Measurements from ENCODE around the gene ABCA2. TPM values are rescaled to one million over a fixed set of nuclear protein-coding genes. Genes with fewer than 3 reads are reported as not detected.

Gene ABCA2
- polyA plus RNA-seq, 1 donor = 16.5 TPM

DNA sequence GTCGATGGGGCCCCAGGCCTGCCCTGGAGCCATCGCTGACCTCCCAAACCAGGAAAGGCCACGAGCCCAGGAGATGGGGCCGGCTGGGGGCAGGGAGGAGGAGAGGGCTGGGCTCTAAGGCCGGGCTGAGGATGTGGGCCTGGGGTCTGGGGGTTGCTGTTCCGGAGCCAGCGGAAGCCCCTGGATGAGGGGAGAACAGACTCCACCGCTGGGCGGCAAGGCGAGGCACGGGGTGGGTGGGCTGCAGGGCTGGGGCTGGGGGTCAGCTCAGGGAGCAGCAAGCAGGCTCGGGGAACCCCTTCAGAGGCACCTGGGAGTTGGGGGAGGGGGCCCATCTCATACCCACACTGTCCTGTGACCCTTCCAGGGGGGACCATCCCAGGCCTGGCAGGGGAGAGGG is 64.3 kb downstream of the ABCA2 start:
- no peak for DNase-seq (ENCODE audit: low read depth)

DNA sequence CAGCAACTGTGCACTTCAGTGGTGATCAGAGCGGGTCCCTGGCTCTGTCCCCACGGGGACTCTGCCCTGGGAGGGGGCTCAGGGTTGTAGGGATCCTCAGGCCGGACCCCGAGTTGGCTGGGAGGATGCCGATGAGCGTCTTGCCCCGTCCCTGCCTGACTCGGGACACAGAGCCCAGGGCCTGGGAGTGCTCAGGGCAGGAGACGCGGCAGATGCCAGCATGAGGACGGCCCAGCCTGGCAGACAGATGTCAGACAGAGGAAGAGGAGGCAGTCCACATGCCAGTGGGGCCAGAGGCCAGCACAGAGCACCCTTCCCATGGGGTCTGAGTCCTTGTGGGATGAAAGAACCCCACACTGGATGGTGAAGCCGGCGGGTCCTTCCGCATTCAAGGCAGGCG is 64.7 kb downstream of the ABCA2 start:
- DNase-seq (ENCODE audit: low read depth) = no peak

DNA sequence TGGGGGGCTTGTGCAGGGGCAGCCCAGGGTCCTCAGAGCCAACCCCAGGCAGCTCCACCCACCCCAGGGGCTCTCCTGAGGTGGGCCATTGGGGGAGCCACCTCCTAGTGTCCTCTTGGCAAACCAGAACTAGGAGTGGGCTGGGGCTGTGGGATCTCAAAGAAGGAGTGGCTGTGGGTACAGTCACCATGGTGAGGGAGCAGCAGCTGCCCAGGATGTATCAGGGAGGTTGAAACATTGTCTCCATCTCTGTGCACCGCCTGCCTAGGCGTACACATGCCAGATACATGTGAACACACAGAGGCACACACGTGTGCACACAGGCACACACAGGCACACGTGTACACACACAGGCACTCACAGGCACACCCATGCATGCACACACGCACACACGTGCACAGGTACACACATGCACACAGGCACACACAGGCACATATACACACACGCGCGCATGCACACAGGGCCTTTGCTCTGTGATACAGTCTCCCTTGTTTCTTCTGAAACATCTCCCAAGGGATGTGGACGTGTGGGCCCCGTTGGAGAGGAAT is 65.3 kb downstream of the ABCA2 start:
- DNase-seq (ENCODE audit: low read depth) = no peak

DNA sequence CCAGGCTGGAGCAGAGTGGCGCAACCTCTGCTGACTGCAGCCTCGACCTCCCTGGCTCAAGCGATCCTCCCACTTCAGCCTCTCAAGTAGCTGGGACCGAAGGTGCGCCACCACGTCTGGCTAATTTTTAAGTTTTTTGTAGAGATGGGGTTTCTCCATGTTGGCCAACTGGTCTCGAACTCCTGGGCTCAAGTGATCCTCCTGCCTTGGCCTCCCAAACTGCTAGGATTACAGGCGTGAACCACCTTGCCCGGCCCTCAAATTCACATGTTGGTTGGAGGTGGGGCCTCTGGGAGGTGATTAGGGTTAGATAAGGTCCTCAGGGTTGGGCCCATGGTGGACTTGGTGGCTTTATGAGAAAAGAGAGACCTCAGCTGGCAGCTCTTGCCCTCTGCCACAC is 65.9 kb downstream of the ABCA2 start:
- DNase-seq (ENCODE audit: low read depth) = no peak

DNA sequence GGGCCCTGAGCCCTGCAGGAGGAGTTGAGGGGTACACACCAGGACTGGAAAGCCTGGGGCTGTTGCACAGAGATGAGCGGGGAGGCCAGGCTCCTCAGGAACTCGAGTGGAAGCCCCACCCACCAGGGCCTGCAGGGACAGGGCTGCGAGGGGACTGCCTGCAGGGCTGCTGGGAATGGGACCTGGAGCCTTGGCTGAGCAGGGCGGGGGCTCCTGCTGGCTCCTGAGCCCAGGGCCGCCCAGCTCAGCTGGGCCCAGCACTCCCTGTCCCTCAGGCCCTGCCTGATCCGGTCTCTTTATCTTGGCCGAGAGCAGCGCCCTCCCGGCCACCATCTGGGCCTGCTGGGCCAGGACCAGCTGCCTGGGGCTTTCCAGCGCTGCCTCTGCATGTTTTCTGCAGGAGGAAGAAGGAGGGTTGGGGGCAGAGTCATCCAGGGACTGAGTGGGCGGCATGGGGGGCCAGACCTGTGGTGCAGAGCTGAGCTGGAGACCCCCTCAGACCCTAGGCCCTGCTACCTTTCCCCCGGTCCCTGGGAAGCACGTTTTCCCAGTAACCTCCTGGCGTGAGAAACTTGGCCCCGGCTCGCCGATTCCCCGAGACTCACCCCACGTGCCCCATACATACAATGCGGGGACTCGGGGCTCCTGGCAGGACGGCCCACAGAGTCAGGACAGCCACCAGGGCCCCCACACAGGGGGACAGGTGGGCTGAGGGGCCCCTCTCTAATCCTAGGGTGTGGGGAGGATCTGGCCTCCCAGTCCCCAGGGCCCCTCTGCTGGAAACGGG is 66.6 kb downstream of the ABCA2 start:
- DNase-seq (ENCODE audit: low read depth) = no peak

DNA sequence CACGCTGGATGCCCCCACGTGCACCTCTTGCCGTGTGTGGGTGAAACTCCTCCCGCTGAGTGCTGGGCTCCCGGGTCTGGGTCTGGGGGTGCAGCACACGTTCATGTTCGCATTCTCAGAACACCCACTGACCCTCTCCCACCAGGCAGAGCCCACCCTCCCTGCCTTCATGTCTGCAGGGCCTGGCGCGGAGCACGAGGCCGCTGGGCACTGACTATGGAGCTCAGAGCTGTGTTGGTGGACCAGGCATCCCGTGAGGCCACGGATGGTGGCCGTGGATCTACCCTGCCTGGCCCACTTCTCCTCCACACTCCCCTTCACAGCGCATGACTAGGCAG is 67.1 kb downstream of the ABCA2 start:
- DNase-seq (ENCODE audit: low read depth) = no peak

DNA sequence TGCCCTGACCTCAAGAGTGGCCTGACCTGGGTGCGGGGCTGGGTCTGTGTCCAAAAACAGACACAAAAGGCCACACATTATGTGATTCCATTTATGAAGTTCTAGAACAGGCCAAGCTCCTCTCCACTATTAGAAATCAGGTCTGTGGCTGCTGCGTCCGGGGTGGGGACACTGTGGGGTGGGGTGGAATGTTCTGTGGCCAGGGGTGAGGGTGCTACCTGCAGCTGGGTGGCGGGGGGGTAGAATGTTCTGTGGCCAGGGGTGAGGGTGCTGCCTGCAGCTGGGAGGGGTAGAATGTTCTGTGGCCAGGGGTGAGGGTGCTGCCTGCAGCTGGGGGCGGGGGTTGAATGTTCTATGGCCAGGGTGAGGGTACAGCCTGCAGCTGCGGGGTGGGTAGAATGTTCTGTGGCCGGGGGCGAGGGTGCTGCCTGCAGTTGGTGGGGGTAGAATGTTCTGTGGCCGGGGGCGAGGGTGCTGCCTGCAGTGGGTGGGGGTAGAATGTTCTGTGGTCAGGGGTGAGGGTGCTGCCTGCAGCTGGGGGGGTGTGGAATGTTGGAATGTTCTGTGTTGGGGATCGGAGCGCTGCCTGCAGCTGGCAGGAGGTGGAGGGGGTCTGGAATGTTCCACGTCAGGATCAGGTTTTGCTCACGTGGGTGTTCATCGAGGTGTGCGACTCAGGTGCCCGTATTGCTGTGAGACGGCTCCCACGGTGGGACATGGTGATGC is 67.7 kb downstream of the ABCA2 start:
- no peak for DNase-seq (ENCODE audit: low read depth)

DNA sequence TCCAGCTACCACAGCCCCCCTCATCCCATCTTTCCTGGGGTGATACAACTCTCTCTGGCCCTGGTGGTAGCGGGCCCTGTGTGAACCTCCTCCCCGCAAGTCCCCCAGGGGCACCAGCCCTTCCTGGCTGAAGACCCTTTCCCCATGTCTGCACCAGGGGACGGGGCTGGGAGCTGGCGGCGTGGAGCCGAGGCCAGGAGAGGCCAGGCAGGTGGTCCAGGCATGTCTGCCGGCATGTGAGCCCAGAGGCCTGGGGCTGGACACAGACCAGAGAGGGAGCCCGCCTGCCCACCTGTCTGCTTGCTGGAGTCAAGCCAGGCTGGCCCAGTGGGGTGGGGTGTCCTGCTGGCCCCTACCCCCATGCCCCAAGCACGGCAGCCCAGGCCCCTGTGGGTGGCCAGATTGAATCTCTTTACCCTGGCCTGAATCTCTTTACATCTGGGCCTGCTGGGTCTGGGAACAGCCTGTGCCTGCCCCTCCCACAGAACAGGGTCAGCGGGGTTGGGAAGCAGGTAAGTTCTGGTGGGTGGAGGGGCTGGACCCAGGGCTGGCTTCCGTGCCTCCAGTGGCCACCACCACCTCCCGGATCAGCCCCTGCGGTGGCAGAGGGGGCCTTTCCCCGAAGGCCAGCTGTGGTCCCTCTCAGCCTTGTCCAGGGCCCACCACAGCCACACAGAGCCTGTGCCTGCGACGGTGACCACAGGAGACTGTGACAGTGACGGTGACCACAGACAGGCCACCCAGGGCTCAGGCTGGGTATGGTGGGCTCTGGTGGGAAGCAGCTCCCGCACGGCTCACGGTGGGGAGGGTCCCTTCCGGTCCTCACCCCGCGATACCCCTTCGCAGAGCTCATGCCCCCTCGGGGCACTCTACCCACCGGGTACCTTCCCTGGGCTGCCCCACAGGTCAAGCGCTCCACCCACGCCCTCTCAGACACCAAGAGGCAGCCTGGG is 68.9 kb downstream of the ABCA2 start:
- DNase-seq (ENCODE audit: low read depth) = no peak

DNA sequence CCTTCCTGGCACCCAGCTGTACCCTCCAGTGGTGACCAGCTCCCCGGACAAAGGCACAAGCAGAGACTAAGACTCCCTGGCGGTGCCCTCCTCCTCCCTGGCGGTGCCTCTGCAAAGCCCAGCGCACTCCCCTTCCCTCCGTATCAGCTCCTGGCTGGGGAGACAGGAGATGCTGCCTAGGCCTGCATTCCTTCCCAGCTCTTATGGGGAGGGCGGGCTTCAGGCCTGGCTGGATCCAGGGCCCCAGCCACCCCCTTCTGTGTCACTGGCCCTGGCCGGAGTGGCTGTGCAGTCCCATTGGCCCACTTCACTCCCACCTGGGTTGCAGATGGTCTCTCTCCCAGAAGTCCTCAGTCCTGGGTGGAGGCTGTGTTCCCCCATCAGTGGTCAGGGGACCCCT is 69.6 kb downstream of the ABCA2 start:
- no peak for DNase-seq (ENCODE audit: low read depth)

DNA sequence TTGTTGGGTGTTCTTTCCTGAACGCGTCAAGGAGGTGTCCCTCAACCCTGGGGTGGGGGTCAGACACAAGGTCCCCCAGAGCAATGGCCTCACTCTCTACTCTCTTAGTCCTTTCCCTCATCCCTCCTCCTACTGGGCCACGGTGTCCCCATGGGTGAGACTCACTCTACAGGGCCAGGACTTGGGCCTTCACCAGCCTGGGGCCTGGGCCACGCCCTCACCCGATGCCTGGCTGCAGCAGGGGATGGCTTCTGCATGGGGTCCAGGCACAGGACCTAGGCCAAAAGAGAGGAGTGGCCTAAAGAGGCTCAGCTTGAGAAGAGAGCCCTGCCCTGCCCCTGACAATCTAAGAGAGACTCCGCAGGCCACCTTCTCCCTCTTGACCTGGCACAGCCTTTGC is 70.1 kb downstream of the ABCA2 start:
- no peak for DNase-seq (ENCODE audit: low read depth)

DNA sequence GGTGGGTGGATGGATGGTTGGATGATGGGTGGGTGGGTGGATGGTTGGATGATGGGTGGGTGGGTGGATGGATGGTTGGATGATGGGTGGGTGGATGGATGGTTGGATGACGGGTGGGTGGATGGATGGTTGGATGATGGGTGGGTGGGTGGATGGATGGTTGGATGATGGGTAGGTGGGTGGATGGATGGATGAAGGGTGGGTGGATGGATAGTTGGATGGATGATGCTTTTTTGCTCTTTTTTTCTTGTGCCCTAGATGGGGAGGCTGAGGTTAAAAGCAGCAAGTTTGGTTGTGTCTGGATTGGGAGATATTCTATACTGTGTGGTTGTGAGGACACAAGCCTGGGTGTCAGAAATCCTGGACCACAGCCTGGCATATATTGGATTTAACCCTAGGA is 70.6 kb downstream of the ABCA2 start:
- DNase-seq (ENCODE audit: low read depth) = no peak

Other genes with a start within 250 kb of the ABCA2 start
- 34.8 TPM for gene TMEM141, start 236.9 kb downstream of the ABCA2 start, polyA plus RNA-seq (ENCODE audit: insufficient read length)
- gene CCDC183, start 231.9 kb downstream of the ABCA2 start, polyA plus RNA-seq (ENCODE audit: insufficient read length) = 1.9 TPM
- gene RABL6, start 220.3 kb downstream of the ABCA2 start, polyA plus RNA-seq (ENCODE audit: insufficient read length) = 59.8 TPM
- gene AJM1, start 185.8 kb downstream of the ABCA2 start, polyA plus RNA-seq (ENCODE audit: insufficient read length) = 2.4 TPM
- 99.6 TPM for gene PHPT1, start 178.8 kb downstream of the ABCA2 start, polyA plus RNA-seq (ENCODE audit: insufficient read length)
- 4.8 TPM for gene MAMDC4, start 175.9 kb downstream of the ABCA2 start, polyA plus RNA-seq (ENCODE audit: insufficient read length)
- 312 TPM for gene EDF1, start 161.9 kb downstream of the ABCA2 start, polyA plus RNA-seq (ENCODE audit: insufficient read length)
- 11.0 TPM for gene TRAF2, start 141.7 kb downstream of the ABCA2 start, polyA plus RNA-seq (ENCODE audit: insufficient read length)
- gene FBXW5, start 83.5 kb downstream of the ABCA2 start, polyA plus RNA-seq (ENCODE audit: insufficient read length) = 41.2 TPM
- 0.32 TPM for gene C8G, start 83.0 kb downstream of the ABCA2 start, polyA plus RNA-seq (ENCODE audit: insufficient read length)
- 0.71 TPM for gene LCN12, start 76.0 kb downstream of the ABCA2 start, polyA plus RNA-seq (ENCODE audit: insufficient read length)
- gene PTGDS, start 50.7 kb downstream of the ABCA2 start, polyA plus RNA-seq (ENCODE audit: insufficient read length) = 21.9 TPM
- 0.61 TPM for gene LCNL1, start 45.2 kb downstream of the ABCA2 start, polyA plus RNA-seq (ENCODE audit: insufficient read length)
- gene PAXX, start 35.8 kb downstream of the ABCA2 start, polyA plus RNA-seq (ENCODE audit: insufficient read length) = 22.8 TPM
- 0.42 TPM for gene CLIC3, start 31.7 kb downstream of the ABCA2 start, polyA plus RNA-seq (ENCODE audit: insufficient read length)
- gene FUT7, start 3.9 kb upstream of the ABCA2 start, polyA plus RNA-seq (ENCODE audit: insufficient read length) = 0.08 TPM
- gene NPDC1, start 17.9 kb upstream of the ABCA2 start, polyA plus RNA-seq (ENCODE audit: insufficient read length) = 40.9 TPM
- 16.2 TPM for gene ENTPD2, start 25.8 kb upstream of the ABCA2 start, polyA plus RNA-seq (ENCODE audit: insufficient read length)
- 3.6 TPM for gene SAPCD2, start 42.3 kb upstream of the ABCA2 start, polyA plus RNA-seq (ENCODE audit: insufficient read length)
- 1.9 TPM for gene UAP1L1, start 49.3 kb upstream of the ABCA2 start, polyA plus RNA-seq (ENCODE audit: insufficient read length)
- gene MAN1B1, start 58.7 kb upstream of the ABCA2 start, polyA plus RNA-seq (ENCODE audit: insufficient read length) = 38.6 TPM
- gene DPP7, start 86.5 kb upstream of the ABCA2 start, polyA plus RNA-seq (ENCODE audit: insufficient read length) = 21.7 TPM
- gene GRIN1, start 110.9 kb upstream of the ABCA2 start, polyA plus RNA-seq (ENCODE audit: insufficient read length) = not detected
- 0.11 TPM for gene LRRC26, start 141.8 kb upstream of the ABCA2 start, polyA plus RNA-seq (ENCODE audit: insufficient read length)
- gene TMEM210, start 143.8 kb upstream of the ABCA2 start, polyA plus RNA-seq (ENCODE audit: insufficient read length) = not detected
- gene ANAPC2, start 160.3 kb upstream of the ABCA2 start, polyA plus RNA-seq (ENCODE audit: insufficient read length) = 30.4 TPM
- gene SSNA1, start 160.4 kb upstream of the ABCA2 start, polyA plus RNA-seq (ENCODE audit: insufficient read length) = 53.7 TPM
- 10.9 TPM for gene TPRN, start 172.5 kb upstream of the ABCA2 start, polyA plus RNA-seq (ENCODE audit: insufficient read length)
- gene TMEM203, start 177.4 kb upstream of the ABCA2 start, polyA plus RNA-seq (ENCODE audit: insufficient read length) = 33.0 TPM
- 7.0 TPM for gene NDOR1, start 177.5 kb upstream of the ABCA2 start, polyA plus RNA-seq (ENCODE audit: insufficient read length)
- gene RNF208, start 194.0 kb upstream of the ABCA2 start, polyA plus RNA-seq (ENCODE audit: insufficient read length) = 2.5 TPM
- 2.4 TPM for gene CYSRT1, start 196.9 kb upstream of the ABCA2 start, polyA plus RNA-seq (ENCODE audit: insufficient read length)
- 2.4 TPM for gene RNF224, start 199.3 kb upstream of the ABCA2 start, polyA plus RNA-seq (ENCODE audit: insufficient read length)
- gene SLC34A3, start 202.7 kb upstream of the ABCA2 start, polyA plus RNA-seq (ENCODE audit: insufficient read length) = 1.5 TPM
- 146 TPM for gene TUBB4B, start 213.1 kb upstream of the ABCA2 start, polyA plus RNA-seq (ENCODE audit: insufficient read length)
- 0.18 TPM for gene STPG3, start 223.0 kb upstream of the ABCA2 start, polyA plus RNA-seq (ENCODE audit: insufficient read length)
- 45.6 TPM for gene NELFB, start 227.1 kb upstream of the ABCA2 start, polyA plus RNA-seq (ENCODE audit: insufficient read length)
- gene TOR4A, start 249.5 kb upstream of the ABCA2 start, polyA plus RNA-seq (ENCODE audit: insufficient read length) = 7.6 TPM